Measurements from ENCODE around the gene SERGEF.

GRCh38 chr11:17972987-17973386 lies 39.9 kb downstream of the SERGEF start:
- peak; percentile 31 to 76 (median 58) for TF ChIP-seq CTCF (IDR thresholded peaks at IDR 0.05)
- no peak for TF ChIP-seq POLR2A (IDR thresholded peaks at IDR 0.05)

All from heart left ventricle (tissue), 13 donors.